K562 (cell line): Measurements from ENCODE around the gene ROR2. TPM values are rescaled to one million over a fixed set of nuclear protein-coding genes. Genes with fewer than 3 reads are reported as not detected.
A peak's percentile ranks its signal among the peaks of the same experiment; 100 is the strongest.

Source experiments
- ATAC-seq: fragments of 200-7000 bp; cut with Tn5 transposase; 3 replicates; pipeline ENCODE4 v1.9.1; 2020; ENCODE audit warnings: moderate library complexity
- Bru-seq: library from RNA; stranded (reverse); fragments of 400-500 nt; gene quantifications from one replicate; lab custom pipeline; 2021; lab: Mats Ljungman, UMichigan
- BruChase-seq, 2 experiments: library from RNA; stranded (reverse); fragments of 400-500 nt; gene quantifications; one replicate each; lab custom pipeline; 2021; lab: Mats Ljungman, UMichigan
- BruUV-seq: library from RNA; stranded (reverse); fragments of 400-500 nt; replicated peaks from 2 replicates; lab custom pipeline; 2021; lab: Mats Ljungman, UMichigan
- CTCF ChIA-PET: fragments of 300-600 bp; formaldehyde crosslinking; extraction: SDS; loops from one replicate; lab custom pipeline; 2021; ENCODE audit warnings: low intra/inter-chr PET ratio; lab: Yijun Ruan, JAX
- POLR2A ChIA-PET: fragments of 300-600, 350-650 bp; sonication (Branson Sonifier 250); formaldehyde crosslinking; extraction: SDS; loops from one replicate; lab custom pipeline; 2021; ENCODE audit warnings: antibody characterized with exemption, inconsistent platforms; lab: Yijun Ruan, JAX
- DNase-seq, 4 experiments: peaks; one replicate each; pipeline versions ENCODE4 v3.0.0 to v3.0.0-alpha.2; 2011 to 2018; ENCODE audit warnings: low spot score in 3 of 4, mixed read lengths in 3 of 4; ENCODE audit errors: extremely low read depth in 1 of 4
- FAIRE-seq: peaks from 2 replicates; lab custom pipeline; 2011; peaks lifted over from hg19 to GRCh38; lab: Jason Lieb, UNC
- H2AFZ ChIP-seq: 2 replicates; pipeline ENCODE4 v1.6.0; 2011; ENCODE audit warnings: low read depth, low read length, control low read depth, inconsistent platforms
- H3K27ac ChIP-seq: fragments of 200-600 bp; 3 replicates; pipeline ENCODE4 v1.8.0; 2011; ENCODE audit warnings: low read depth, mild to moderate bottlenecking, control low read depth, inconsistent platforms, low read length, moderate library complexity, mixed read lengths; ENCODE audit errors: extremely low read depth
- H3K27me3 ChIP-seq, 2 experiments: fragments of 300-600 bp in 1 of 2; 2 replicates in 1 of 2; 3 replicates in 1 of 2; pipeline versions ENCODE4 v1.6.0 to v1.8.0; 2011; ENCODE audit warnings: inconsistent platforms in 2 of 2, low read length in 2 of 2, mild to moderate bottlenecking in 1 of 2, mixed read lengths in 1 of 2, moderate library complexity in 1 of 2; ENCODE audit not compliant: control insufficient read depth in 2 of 2, insufficient read depth in 2 of 2
- H3K36me3 ChIP-seq: fragments of 300-600 bp; 3 replicates; pipeline ENCODE4 v1.8.0; 2011; ENCODE audit warnings: mild to moderate bottlenecking, low read length, inconsistent platforms; ENCODE audit not compliant: control insufficient read depth, insufficient read depth
- H3K4me1 ChIP-seq, 2 experiments: fragments of 200-600 bp in 1 of 2; replicated peaks in 1 of 2; 2 replicates in 1 of 2; 3 replicates in 1 of 2; pipeline versions ENCODE4 v1.5.1 to v1.8.0; 2011; ENCODE audit warnings: inconsistent platforms in 2 of 2, low read length in 2 of 2, mild to moderate bottlenecking in 1 of 2, mixed read lengths in 1 of 2, moderate library complexity in 1 of 2; ENCODE audit not compliant: control insufficient read depth in 2 of 2, insufficient read depth in 2 of 2
- H3K4me2 ChIP-seq: 2 replicates; pipeline ENCODE4 v1.6.1; 2011; ENCODE audit warnings: low read length, control low read depth, inconsistent platforms, mixed read lengths; ENCODE audit not compliant: insufficient read depth
- H3K4me3 ChIP-seq: fragments of 200-600 bp; sonication (generic), shearing (Covaris generic); 2 replicates; pipeline ENCODE4 v1.5.1; 2016; ENCODE audit warnings: control low read depth, inconsistent platforms
- H3K79me2 ChIP-seq: fragments of 200-600 bp; 3 replicates; pipeline ENCODE4 v1.8.0; 2011; ENCODE audit warnings: low read length, inconsistent platforms; ENCODE audit not compliant: control insufficient read depth, insufficient read depth
- H3K9ac ChIP-seq, 2 experiments: 2 replicates each; pipeline versions ENCODE4 v1.6.0 to v1.6.1; 2011; ENCODE audit warnings: low read depth in 2 of 2, low read length in 2 of 2, control low read depth in 1 of 2, inconsistent platforms in 1 of 2, mild to moderate bottlenecking in 1 of 2, mixed read lengths in 1 of 2; ENCODE audit not compliant: insufficient read depth in 1 of 2
- H3K9me1 ChIP-seq: one replicate; pipeline ENCODE4 v1.6.0; 2011; ENCODE audit warnings: inconsistent platforms, mild to moderate bottlenecking, low read length, moderate library complexity; ENCODE audit not compliant: control insufficient read depth, insufficient read depth
- H3K9me3 ChIP-seq: replicated peaks from 2 replicates; pipeline ENCODE4 v1.5.1; 2011; ENCODE audit warnings: low read depth, low read length, inconsistent platforms; ENCODE audit not compliant: control insufficient read depth, insufficient read depth
- H4K20me1 ChIP-seq: replicated peaks from 2 replicates; pipeline ENCODE4 v1.6.1; 2011; ENCODE audit warnings: low read length, inconsistent platforms, mixed read lengths; ENCODE audit not compliant: control insufficient read depth, insufficient read depth
- ELK1 ChIP-seq: sonication (generic); formaldehyde crosslinking; IDR thresholded peaks from 2 replicates; pipeline ENCODE4 v1.8.1; 2022; ENCODE audit warnings: missing genetic modification reagents
- GATAD2B ChIP-seq: fragments of 450-650 bp; IDR thresholded peaks from 2 replicates; pipeline ENCODE4 v1.6.1; 2017; ENCODE audit warnings: mild to moderate bottlenecking, borderline replicate concordance
- HES1 ChIP-seq: fragments of 450-650 bp; IDR thresholded peaks from 2 replicates; pipeline ENCODE4 v1.6.1; 2016; ENCODE audit warnings: low read depth, mild to moderate bottlenecking, moderate library complexity
- MAFG ChIP-seq: fragments of 450-650 bp; conservative IDR thresholded peaks from 2 replicates; pipeline ENCODE4 v1.6.1; 2016; ENCODE audit warnings: missing genetic modification characterization, missing compliant biosample characterization
- SIRT6 ChIP-seq: IDR thresholded peaks from one replicate; pipeline ENCODE4 v1.6.1; 2012; ENCODE audit warnings: low read depth, mild to moderate bottlenecking, control low read depth, inconsistent platforms, low read length, moderate library complexity
- SP1 ChIP-seq: sonication (generic); formaldehyde crosslinking; IDR thresholded peaks from 2 replicates; pipeline ENCODE4 v1.8.1; 2022; ENCODE audit warnings: mild to moderate bottlenecking, missing genetic modification reagents
- YY1 ChIP-seq, 3 experiments: IDR thresholded peaks; 2 replicates each; pipeline ENCODE4 v1.6.1; 2011; ENCODE audit warnings: low read length in 2 of 3, mild to moderate bottlenecking in 2 of 3, moderate library complexity in 2 of 3, borderline replicate concordance in 1 of 3, control low read depth in 1 of 3, low read depth in 1 of 3; ENCODE audit not compliant: insufficient read depth in 3 of 3, insufficient replicate concordance in 2 of 3, control insufficient read depth in 1 of 3, insufficient read length in 1 of 3; ENCODE audit errors: extremely low read depth in 1 of 3
- ZNF584 ChIP-seq: fragments of 200-800 bp; sonication (Bioruptor generic); IDR thresholded peaks from 2 replicates; pipeline ENCODE4 v1.6.1; 2016; ENCODE audit warnings: low read depth, mild to moderate bottlenecking, missing genetic modification characterization, missing compliant biosample characterization
- WGBS: fragments of 100-300 bp; shearing (Covaris generic); methylation state at CpG from one replicate; pipeline ENCODE4 v1.1.6; 2016; ENCODE audit warnings: low coverage, mixed read lengths; ENCODE audit not compliant: insufficient coverage; ENCODE audit errors: missing lambda C conversion rate; 5-methylcytosine and 5-hydroxymethylcytosine counted together
- in situ Hi-C: fragments of 300-500 bp; cut with MboI; formaldehyde crosslinking; loops from 4 replicates; pipeline ENCODE4 v1.15.0; 2018; ENCODE audit warnings: inconsistent platforms, mixed read lengths
- intact Hi-C: fragments of 100-400 bp; cut with micrococcal nuclease; formaldehyde crosslinking; loops from 2 replicates; pipeline ENCODE4 v1.14.2; 2022
- long read RNA-seq, 3 experiments: library from polyadenylated mRNA in 2 of 3; library from RNA in 1 of 3; unstranded in 2 of 3; stranded (forward) in 1 of 3; transcript quantifications; one replicate each; pipeline ENCODE4 v2.0.0, GENCODE V29; 2019 to 2022
- polyA minus RNA-seq, 3 experiments: library from RNA; depleted of rRNA, polyadenylated mRNA; stranded (reverse); fragments of >200 nt; gene quantifications; 2 replicates each; pipeline ENCODE4 v1.2.3, GENCODE V29; 2011
- polyA plus RNA-seq, 8 experiments: library from polyadenylated mRNA; depleted of rRNA in 4 of 8; stranded (reverse) in 5 of 8; unstranded in 3 of 8; fragments of >200 nt; fragmentation: Nextera tagmentation in 2 of 8; fragmentation: Illumina TruSeq in 1 of 8; extraction: Ambion mirVana in 2 of 8; extraction: Trizol in 1 of 8; gene quantifications; 2 replicates each; pipeline versions ENCODE4 v1.2.1 to v1.2.3, GENCODE V29; 2011 to 2014; ENCODE audit warnings: inconsistent platforms in 1 of 8, missing spikeins in 1 of 8
- total RNA-seq, 7 experiments: library from RNA; depleted of rRNA in 6 of 7; stranded (reverse); fragments of >200 nt in 6 of 7; fragmentation: Illumina TruSeq in 2 of 7; extraction: Trizol in 2 of 7; gene quantifications; 2 replicates each; pipeline versions ENCODE4 v1.2.1 to v1.2.3, GENCODE V29; 2011 to 2021; ENCODE audit warnings: low replicate concordance in 1 of 7

The ROR2 gene
- total RNA-seq (2011; cell fraction: chromatin; rRNA removed; ENCODE audit: low replicate concordance) = 55.8 and 56.6 TPM in 2 replicates
- 56.9 and 60.5 TPM in 2 replicates for total RNA-seq (2011; cell fraction: nucleolus; rRNA removed)
- total RNA-seq (2011; cell fraction: nucleoplasm; rRNA removed) = 36.5 and 49.8 TPM in 2 replicates
- total RNA-seq (2014; rRNA removed) (15.3 and 18.2 TPM in 2 replicates), total RNA-seq (2014; rRNA removed; fragmentation: Illumina TruSeq; extraction: Trizol) (11.4 and 17.3 TPM in 2 replicates), total RNA-seq (2015; rRNA removed; fragmentation: Illumina TruSeq; extraction: Trizol) (15.4 and 17.9 TPM in 2 replicates), total RNA-seq (2021) (33.6 and 33.8 TPM in 2 replicates), polyA plus RNA-seq (2011; rRNA removed) (7.7 and 8.1 TPM in 2 replicates), polyA plus RNA-seq (2014; fragmentation: Illumina TruSeq; extraction: Trizol) (14.2 and 18.3 TPM in 2 replicates), polyA plus RNA-seq (2014; fragmentation: Nextera tagmentation; extraction: Ambion mirVana) (1 to 10 TPM; 5.6 to 6.0 TPM), polyA plus RNA-seq (2014; rRNA removed) (12.5 and 17.2 TPM in 2 replicates), polyA minus RNA-seq (2011; rRNA and poly(A)+ RNA removed) (11.9 and 15.1 TPM in 2 replicates), Bru-seq, nascent RNA (percentile 71 among the genes with signal in this experiment), BruChase-seq, experiment 1, labeled RNA remaining after a 2-hour chase (percentile 70 among the genes with signal in this experiment), BruChase-seq, experiment 2, labeled RNA remaining after a 6-hour chase (percentile 67 among the genes with signal in this experiment)
- 7.9 and 16.6 TPM in 2 replicates for polyA plus RNA-seq (2011; cell fraction: cytosol; rRNA removed)
- polyA plus RNA-seq (2011; cell fraction: nucleus; rRNA removed) = 11.8 and 20.5 TPM in 2 replicates
- 16.8 and 25.3 TPM in 2 replicates for polyA plus RNA-seq (2012)
- 16.4 and 18.1 TPM in 2 replicates for polyA minus RNA-seq (2011; cell fraction: cytosol; rRNA and poly(A)+ RNA removed)
- polyA minus RNA-seq (2011; cell fraction: nucleus; rRNA and poly(A)+ RNA removed) = 12.5 and 14.1 TPM in 2 replicates
- long read RNA-seq, experiment 1, full-length matches to known transcripts = 7 of 108 reads
- long read RNA-seq, experiment 1, partial matches to known transcripts = 36 of 108 reads
- long read RNA-seq, experiment 1, other reads (novel, unspliced or antisense) = 65 of 108 reads
- long read RNA-seq, experiment 2, full-length matches to known transcripts = 7 of 28 reads
- long read RNA-seq, experiment 2, partial matches to known transcripts = 3 of 28 reads
- long read RNA-seq, experiment 2, other reads (novel, unspliced or antisense) = 18 of 28 reads
- long read RNA-seq, experiment 3, full-length matches to known transcripts = 5 of 24 reads
- long read RNA-seq, experiment 3, partial matches to known transcripts = 7 of 24 reads
- long read RNA-seq, experiment 3, other reads (novel, unspliced or antisense) = 12 of 24 reads

- ChIA-PET POLR2A (interaction anchor here (0.5 to 1.4 kb wide), 5 partner anchors 9 to 173 kb away, joined by 3 to 6 read pairs (median 4); no protein-coding TSS in a partner anchor), CTCF (interaction anchor here (1.7 to 1.9 kb wide), 2 partner anchors 174 to 192 kb away, joined by 6 to 16 read pairs; no protein-coding TSS in a partner anchor)
- ATAC-seq (peak; percentile 77), DNase-seq (peak; percentile 88 to 91 (median 90)), FAIRE-seq (no peak)
- peaks cover 4% of the 10 kb centered on the region; the same call in 1 of the 2 replicates for H3K9me3 ChIP-seq
- no peaks in the 10 kb centered on the region for H3K27me3 ChIP-seq
- peak within 1 kb of the TSS; percentile 73 to 95 for H3K9ac ChIP-seq
- in situ Hi-C loops (loop anchor here (5.0 to 10.0 kb wide), 2 partner anchors 38 to 185 kb away; no protein-coding TSS in a partner anchor), intact Hi-C loops (loop anchor here (1.0 to 5.0 kb wide), 2 partner anchors 148 to 175 kb away; no protein-coding TSS in a partner anchor)
- peak within 1 kb of the TSS; percentile 79 for H3K27ac ChIP-seq
- H3K36me3 ChIP-seq = no peaks in the 10 kb centered on the region
- peak within 1 kb of the TSS; percentile 87 for H3K4me2 ChIP-seq
- H3K79me2 ChIP-seq = peaks cover 49% of the 10 kb centered on the region
- 2% methylated on average over 54 of the region's 81 CpGs for WGBS
- H3K4me3 ChIP-seq = peak within 1 kb of the TSS; percentile 80
- no peaks in the 10 kb centered on the region for H4K20me1 ChIP-seq
- peak within 1 kb of the TSS; percentile 93 for H2AFZ ChIP-seq
- no peaks in the 10 kb centered on the region for H3K9me1 ChIP-seq
- no TSS peak for BruUV-seq
- H3K4me1 ChIP-seq = peaks cover 16 to 28% of the 10 kb centered on the region in 2 experiments; a peak in 4 of 5 replicates
- no peak for TF ChIP-seq ELK1
- no peak for TF ChIP-seq SIRT6
- TF ChIP-seq YY1 (IDR thresholded peaks at IDR 0.05; ENCODE audit: borderline replicate concordance in 1 of 3, control insufficient read depth in 1 of 3, extremely low read depth in 1 of 3, insufficient read depth in 3 of 3, insufficient read length in 1 of 3, insufficient replicate concordance in 2 of 3, low read depth in 1 of 3, low read length in 2 of 3) = peak in 2 of 3 experiments; percentile 61 to 71
- no peak for TF ChIP-seq ZNF584 (CRISPR knock-in tag)
- no peak for TF ChIP-seq MAFG (tag)
- TF ChIP-seq HES1 = no peak
- TF ChIP-seq GATAD2B = peak; percentile 92
- TF ChIP-seq SP1 (CRISPR knock-in tag) = no peak
Measured at GRCh38 chr9:91949946-91950664, at the start of gene ROR2. Gene ROR2 (minus strand): TSS chr9:91950228.
